Activated CD8-positive, alpha-beta memory T cell treated with anti-CD3 and anti-CD28 coated beads, Interleukin-2, amount 10 ng/mL, durations not matched to agents 7 days and 5 days (primary cell): ENCODE data around the gene MIA. TPM values are rescaled to one million over a fixed set of nuclear protein-coding genes. Genes with fewer than 3 reads are reported as not detected.

Source experiments
- ATAC-seq: fragments of 150-1000 bp; cut with Tn5 transposase; one replicate; pipeline ENCODE4 v1.10.0; 2021; ENCODE audit warnings: moderate library complexity
- CTCF ChIA-PET: fragments of 350-600 bp; sonication (Branson Sonifier 250); formaldehyde crosslinking; loops from one replicate; lab custom pipeline; 2021; ENCODE audit warnings: antibody characterized with exemption; lab: Charles Lee
- DNase-seq: peaks from one replicate; pipeline ENCODE4 v3.0.0-alpha.2; 2020
- H3K27ac Mint-ChIP-seq: one replicate; pipeline ENCODE4 v1.8.0; 2021; ENCODE audit warnings: mild to moderate bottlenecking, mixed read lengths
- H3K27me3 Mint-ChIP-seq: one replicate; pipeline ENCODE4 v1.8.0; 2021; ENCODE audit warnings: mixed read lengths
- H3K36me3 Mint-ChIP-seq: one replicate; pipeline ENCODE4 v1.8.0; 2021; ENCODE audit warnings: mild to moderate bottlenecking, mixed read lengths
- H3K4me1 Mint-ChIP-seq: one replicate; pipeline ENCODE4 v1.8.0; 2021; ENCODE audit warnings: mixed read lengths
- H3K4me3 Mint-ChIP-seq: one replicate; pipeline ENCODE4 v1.8.0; 2021; ENCODE audit warnings: mild to moderate bottlenecking, moderate library complexity, mixed read lengths
- H3K9me3 Mint-ChIP-seq: one replicate; pipeline ENCODE4 v1.8.0; 2022; ENCODE audit warnings: low read depth, mixed read lengths
- total RNA-seq, 2 experiments: library from RNA; stranded (reverse); gene quantifications; one replicate each; pipeline ENCODE4 v1.2.3, GENCODE V29; 2021

MIA gene
- total RNA-seq, 2 experiments from 2014 or later = not detected

GRCh38 chr19:40803170-40803856, 28.0 kb downstream of the MIA start:
- peak overlapping the region; percentile 89 for H3K27ac Mint-ChIP-seq
- no peaks in the 10 kb centered on the region for H3K27me3 Mint-ChIP-seq
- H3K36me3 Mint-ChIP-seq = peaks cover 43% of the 10 kb centered on the region
- H3K4me1 Mint-ChIP-seq = peaks cover 85% of the 10 kb centered on the region
- DNase-seq (no peak), ATAC-seq (no peak)
- H3K4me3 Mint-ChIP-seq = peak overlapping the region; percentile 65
- CTCF ChIA-PET = interaction anchor here (0.5 to 6.4 kb wide), 4 partner anchors 15 to 464 kb away, joined by 3 to 60 read pairs (median 3); no protein-coding TSS in a partner anchor
- no peaks in the 10 kb centered on the region for H3K9me3 Mint-ChIP-seq

GRCh38 chr19:40803857-40804782, 28.8 kb downstream of the MIA start:
- peak overlapping the region; percentile 65 for H3K4me3 Mint-ChIP-seq
- peaks cover 84% of the 10 kb centered on the region for H3K4me1 Mint-ChIP-seq
- no peaks in the 10 kb centered on the region for H3K9me3 Mint-ChIP-seq
- H3K27ac Mint-ChIP-seq = peak overlapping the region; percentile 89
- ATAC-seq = peak; percentile 35
- H3K36me3 Mint-ChIP-seq = peaks cover 43% of the 10 kb centered on the region
- CTCF ChIA-PET = interaction anchor here (0.7 to 6.4 kb wide), 6 partner anchors 15 to 87 kb away, joined by 3 to 60 read pairs (median 24); partner anchors contain the start of genes COQ8B, ITPKC, MIA and RAB4B
- H3K27me3 Mint-ChIP-seq = no peaks in the 10 kb centered on the region
- DNase-seq = peak; percentile 78

GRCh38 chr19:40804783-40805242, 29.5 kb downstream of the MIA start:
- Mint-ChIP-seq H3K9me3 (no peaks in the 10 kb centered on the region), H3K4me1 (peaks cover 88% of the 10 kb centered on the region), H3K4me3 (peak overlapping the region; percentile 65), H3K27me3 (no peaks in the 10 kb centered on the region), H3K36me3 (peaks cover 43% of the 10 kb centered on the region), H3K27ac (peak overlapping the region; percentile 89)
- no peak for ATAC-seq
- DNase-seq = no peak
- CTCF ChIA-PET = interaction anchor here (0.7 to 6.4 kb wide), 8 partner anchors 7 to 170 kb away, joined by 3 to 60 read pairs (median 18); partner anchors contain the start of genes COQ8B, EGLN2, ITPKC and MIA

GRCh38 chr19:40805258-40805868, 30.0 kb downstream of the MIA start:
- no peaks in the 10 kb centered on the region for H3K27me3 Mint-ChIP-seq
- CTCF ChIA-PET = interaction anchor here (1.4 to 6.4 kb wide), 9 partner anchors 8 to 170 kb away, joined by 3 to 60 read pairs (median 17); partner anchors contain the start of genes COQ8B, EGLN2, ITPKC and MIA
- ATAC-seq = no peak

DNA sequence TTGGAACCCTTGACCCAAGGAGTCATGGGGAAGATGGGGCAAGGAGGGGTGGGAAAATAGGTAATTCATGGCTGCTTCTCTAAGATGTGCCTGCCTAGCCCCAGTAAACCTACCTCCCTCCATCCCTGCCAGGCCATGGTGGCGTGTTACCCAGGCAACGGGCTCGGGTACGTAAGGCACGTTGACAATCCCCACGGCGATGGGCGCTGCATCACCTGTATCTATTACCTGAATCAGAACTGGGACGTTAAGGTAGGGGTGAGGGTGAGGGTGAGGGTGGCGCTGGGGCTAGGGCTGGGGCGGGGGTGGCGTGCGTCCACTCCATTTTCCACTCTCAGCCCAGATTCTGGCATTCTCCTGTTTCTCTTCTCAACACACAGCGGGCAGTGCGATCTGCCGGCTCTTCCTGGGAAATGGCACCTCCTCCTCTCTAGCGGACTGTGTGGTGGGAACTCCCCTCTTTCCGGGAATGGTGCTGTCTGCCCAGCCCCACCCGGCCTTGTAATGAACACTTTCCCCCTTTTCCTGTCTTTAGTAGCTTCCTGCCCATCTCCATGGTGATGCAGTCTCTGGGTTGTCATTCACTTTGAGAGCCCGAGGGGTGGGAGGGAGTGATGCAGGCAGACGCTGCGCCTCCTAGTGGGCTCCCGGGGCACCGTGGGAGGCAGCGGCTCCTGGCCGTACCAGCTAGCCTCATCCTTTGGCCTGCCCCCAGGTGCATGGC, 31.3 kb downstream of the MIA start:
- Mint-ChIP-seq H3K36me3 (peaks cover 37% of the 10 kb centered on the region), H3K4me3 (peak overlapping the region; percentile 31)
- CTCF ChIA-PET = interaction anchor here (0.8 to 6.4 kb wide), 19 partner anchors 9 to 453 kb away, joined by 3 to 60 read pairs (median 5); partner anchors contain the start of genes ACTMAP, COQ8B, EGLN2 and ITPKC

More at GRCh38 chr19:40805258-40805868, 30.0 kb downstream of the MIA start:
- Mint-ChIP-seq H3K36me3 (peaks cover 43% of the 10 kb centered on the region), H3K27ac (peak overlapping the region; percentile 89), H3K9me3 (no peaks in the 10 kb centered on the region), H3K4me1 (peaks cover 87% of the 10 kb centered on the region), H3K4me3 (no peak overlapping the region)
- DNase-seq = peak; percentile 71

DNA sequence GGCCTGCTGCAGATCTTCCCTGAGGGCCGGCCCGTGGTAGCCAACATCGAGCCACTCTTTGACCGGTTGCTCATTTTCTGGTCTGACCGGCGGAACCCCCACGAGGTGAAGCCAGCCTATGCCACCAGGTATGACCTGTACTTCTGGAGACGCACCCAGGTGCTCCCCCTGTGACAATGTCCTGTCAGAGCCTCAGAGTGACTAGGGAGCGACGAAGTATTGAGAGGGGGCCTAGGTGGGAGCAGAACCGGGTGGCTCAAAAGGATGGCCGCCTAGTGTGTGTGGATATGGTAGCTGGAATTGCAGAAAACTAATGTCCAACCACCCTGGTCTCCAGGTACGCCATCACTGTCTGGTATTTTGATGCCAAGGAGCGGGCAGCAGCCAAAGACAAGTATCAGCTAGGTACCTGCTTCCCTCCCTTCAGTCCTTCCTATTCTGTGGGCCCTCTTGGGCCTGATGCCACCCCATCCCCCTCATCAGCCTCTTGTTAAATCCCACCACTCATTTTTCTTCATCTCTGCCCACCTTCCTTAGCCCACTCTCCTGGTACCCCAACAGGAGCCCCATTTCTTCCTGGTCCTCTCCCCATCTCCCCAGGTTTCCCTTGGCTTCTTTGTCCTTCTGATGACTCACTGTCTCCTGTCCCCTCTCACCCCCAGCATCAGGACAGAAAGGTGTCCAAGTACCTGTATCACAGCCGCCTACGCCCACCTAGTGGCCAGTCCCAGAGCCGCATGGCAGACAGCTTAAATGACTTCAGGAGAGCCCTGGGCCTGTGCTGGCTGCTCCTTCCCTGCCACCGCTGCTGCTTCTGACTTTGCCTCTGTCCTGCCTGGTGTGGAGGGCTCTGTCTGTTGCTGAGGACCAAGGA, 32.1 kb downstream of the MIA start:
- ATAC-seq (no peak), DNase-seq (no peak)
- peaks cover 80% of the 10 kb centered on the region for H3K4me1 Mint-ChIP-seq
- H3K4me3 Mint-ChIP-seq = no peak overlapping the region
- peaks cover 8% of the 10 kb centered on the region for H3K27me3 Mint-ChIP-seq
- H3K27ac Mint-ChIP-seq = peak overlapping the region; percentile 89
- H3K9me3 Mint-ChIP-seq = no peaks in the 10 kb centered on the region
- CTCF ChIA-PET = interaction anchor here (0.9 to 6.4 kb wide), 17 partner anchors 10 to 198 kb away, joined by 3 to 60 read pairs (median 6); partner anchors contain the start of genes ACTMAP, EGLN2, MIA and RAB4B
- H3K36me3 Mint-ChIP-seq = peaks cover 31% of the 10 kb centered on the region

More for the DNA sequence above, 31.3 kb downstream of the MIA start:
- DNase-seq (peak; percentile 87), ATAC-seq (peak; percentile 54)
- Mint-ChIP-seq H3K4me1 (peaks cover 84% of the 10 kb centered on the region), H3K27ac (peak overlapping the region; percentile 89), H3K27me3 (peaks cover 3% of the 10 kb centered on the region), H3K9me3 (no peaks in the 10 kb centered on the region)

DNA sequence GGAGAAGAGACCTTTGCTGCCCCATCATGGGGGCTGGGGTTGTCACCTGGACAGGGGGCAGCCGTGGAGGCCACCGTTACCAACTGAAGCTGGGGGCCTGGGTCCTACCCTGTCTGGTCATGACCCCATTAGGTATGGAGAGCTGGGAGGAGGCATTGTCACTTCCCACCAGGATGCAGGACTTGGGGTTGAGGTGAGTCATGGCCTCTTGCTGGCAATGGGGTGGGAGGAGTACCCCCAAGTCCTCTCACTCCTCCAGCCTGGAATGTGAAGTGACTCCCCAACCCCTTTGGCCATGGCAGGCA, 32.7 kb downstream of the MIA start:
- Mint-ChIP-seq H3K4me3 (no peak overlapping the region), H3K27me3 (peaks cover 14% of the 10 kb centered on the region), H3K9me3 (no peaks in the 10 kb centered on the region), H3K27ac (no peak overlapping the region), H3K4me1 (peaks cover 75% of the 10 kb centered on the region), H3K36me3 (peaks cover 30% of the 10 kb centered on the region)
- CTCF ChIA-PET = interaction anchor here (1.3 to 6.4 kb wide), 8 partner anchors 11 to 148 kb away, joined by 3 to 60 read pairs (median 18); partner anchors contain the start of genes ACTMAP, EGLN2, MIA and RAB4B
- DNase-seq = no peak
- ATAC-seq = no peak

DNA sequence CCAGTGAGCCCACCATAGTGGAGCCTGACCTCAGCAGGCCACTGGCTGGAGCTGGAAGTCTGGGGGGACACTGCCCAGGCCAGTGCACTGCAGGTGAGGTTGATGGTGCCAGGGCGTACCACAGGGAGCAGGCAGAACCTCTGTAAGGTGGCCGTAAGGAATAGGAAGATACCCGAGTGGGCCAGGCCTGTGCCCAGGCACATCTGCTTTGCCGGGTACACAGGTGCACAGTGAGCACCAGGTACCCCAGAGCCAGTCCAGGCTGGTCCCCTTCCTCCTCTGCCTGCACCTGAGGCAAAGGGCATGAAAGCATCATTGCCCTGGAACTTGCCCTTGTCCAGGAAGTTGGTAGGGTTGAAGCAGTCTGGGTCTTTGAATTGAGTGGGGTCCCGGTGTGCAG, 33.2 kb downstream of the MIA start:
- peaks cover 28% of the 10 kb centered on the region for H3K36me3 Mint-ChIP-seq
- DNase-seq = no peak
- CTCF ChIA-PET = interaction anchor here (2.4 to 6.4 kb wide), 6 partner anchors 10 to 148 kb away, joined by 6 to 60 read pairs (median 32); partner anchors contain the start of genes ACTMAP, MIA, RAB4B and SNRPA
- peaks cover 70% of the 10 kb centered on the region for H3K4me1 Mint-ChIP-seq
- H3K4me3 Mint-ChIP-seq = no peak overlapping the region
- no peak for ATAC-seq
- no peak overlapping the region for H3K27ac Mint-ChIP-seq
- H3K9me3 Mint-ChIP-seq = no peaks in the 10 kb centered on the region
- H3K27me3 Mint-ChIP-seq = peaks cover 14% of the 10 kb centered on the region

DNA sequence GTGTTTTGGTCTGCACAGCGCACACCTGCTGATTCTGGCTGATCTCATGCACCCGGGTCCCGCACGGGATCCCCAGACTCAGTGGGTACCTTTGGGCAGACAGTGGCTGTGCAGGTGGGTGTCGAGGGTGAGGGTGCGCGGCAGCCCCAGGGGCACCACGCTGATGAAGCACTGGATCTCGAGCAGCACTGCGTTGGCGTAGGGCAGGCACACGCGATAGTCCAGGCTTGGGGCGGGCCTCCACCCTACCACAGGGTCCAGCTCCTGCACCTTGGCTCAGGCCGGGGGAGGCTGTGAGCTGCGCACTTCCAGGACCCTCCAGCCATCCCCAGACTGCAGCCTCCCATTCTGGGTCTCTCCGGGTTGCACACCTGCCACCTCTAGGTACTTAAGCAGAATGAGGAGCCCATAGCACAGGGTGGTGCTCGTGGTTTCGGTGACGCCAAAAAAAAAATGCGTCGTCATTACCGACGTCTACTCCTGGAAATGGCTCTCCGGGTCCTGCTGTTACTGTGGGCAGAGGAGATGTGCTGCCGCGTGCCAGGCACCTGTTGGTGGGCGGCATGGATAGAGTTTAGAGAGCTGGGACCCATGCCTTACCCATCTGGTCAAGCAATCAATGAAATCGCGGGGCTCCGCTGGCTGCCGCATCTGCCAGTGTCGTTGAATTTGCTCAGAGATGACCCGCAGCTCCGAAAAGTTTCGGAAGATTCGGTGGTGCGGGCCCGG, 34.2 kb downstream of the MIA start:
- CTCF ChIA-PET = interaction anchor here (2.4 to 5.4 kb wide), 2 partner anchors 32 to 149 kb away, joined by 6 to 47 read pairs; partner anchors contain the start of genes MIA and RAB4B
- H3K4me3 Mint-ChIP-seq = no peak overlapping the region
- ATAC-seq = no peak

DNA sequence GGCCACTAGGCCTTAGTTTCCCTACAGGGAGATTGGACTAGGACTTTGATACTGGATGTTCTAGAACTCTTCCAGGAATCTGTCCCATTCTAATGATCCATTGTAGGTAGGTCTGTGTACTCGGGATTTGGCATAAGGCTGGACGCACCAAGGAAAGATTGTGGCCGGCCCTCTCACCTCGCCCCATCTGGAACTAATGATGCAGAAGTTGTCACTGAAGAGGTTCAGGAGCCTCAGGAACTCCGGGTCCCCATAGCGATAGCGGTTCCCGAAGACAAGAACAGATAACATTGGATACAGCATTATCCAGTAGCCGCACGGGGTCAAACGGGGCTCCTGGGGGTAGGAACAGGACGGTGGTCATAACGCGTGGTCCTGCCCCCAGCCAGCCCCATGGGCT, 34.8 kb downstream of the MIA start:
- CTCF ChIA-PET = interaction anchor here (2.4 kb wide), 1 partner anchor 150 kb away, joined by 6 read pairs; no protein-coding TSS in a partner anchor
- Mint-ChIP-seq H3K4me1 (peaks cover 53% of the 10 kb centered on the region), H3K9me3 (no peaks in the 10 kb centered on the region), H3K4me3 (peak overlapping the region; percentile 77), H3K36me3 (peaks cover 17% of the 10 kb centered on the region), H3K27me3 (peaks cover 22% of the 10 kb centered on the region), H3K27ac (no peak overlapping the region)
- ATAC-seq (no peak), DNase-seq (no peak)

More for the DNA sequence above, 34.2 kb downstream of the MIA start:
- H3K36me3 Mint-ChIP-seq = peaks cover 20% of the 10 kb centered on the region
- no peak for DNase-seq
- H3K27me3 Mint-ChIP-seq = peaks cover 18% of the 10 kb centered on the region
- no peaks in the 10 kb centered on the region for H3K9me3 Mint-ChIP-seq
- peaks cover 60% of the 10 kb centered on the region for H3K4me1 Mint-ChIP-seq
- H3K27ac Mint-ChIP-seq = no peak overlapping the region
